CD1c-positive myeloid dendritic cell (primary cell): ENCODE results near the gene CXCL8.

Source experiments
- DNase-seq: peaks from one replicate; pipeline ENCODE4 v3.0.0-alpha.2; 2016; ENCODE audit errors: extremely low spot score

Gene CXCL8

DNA sequence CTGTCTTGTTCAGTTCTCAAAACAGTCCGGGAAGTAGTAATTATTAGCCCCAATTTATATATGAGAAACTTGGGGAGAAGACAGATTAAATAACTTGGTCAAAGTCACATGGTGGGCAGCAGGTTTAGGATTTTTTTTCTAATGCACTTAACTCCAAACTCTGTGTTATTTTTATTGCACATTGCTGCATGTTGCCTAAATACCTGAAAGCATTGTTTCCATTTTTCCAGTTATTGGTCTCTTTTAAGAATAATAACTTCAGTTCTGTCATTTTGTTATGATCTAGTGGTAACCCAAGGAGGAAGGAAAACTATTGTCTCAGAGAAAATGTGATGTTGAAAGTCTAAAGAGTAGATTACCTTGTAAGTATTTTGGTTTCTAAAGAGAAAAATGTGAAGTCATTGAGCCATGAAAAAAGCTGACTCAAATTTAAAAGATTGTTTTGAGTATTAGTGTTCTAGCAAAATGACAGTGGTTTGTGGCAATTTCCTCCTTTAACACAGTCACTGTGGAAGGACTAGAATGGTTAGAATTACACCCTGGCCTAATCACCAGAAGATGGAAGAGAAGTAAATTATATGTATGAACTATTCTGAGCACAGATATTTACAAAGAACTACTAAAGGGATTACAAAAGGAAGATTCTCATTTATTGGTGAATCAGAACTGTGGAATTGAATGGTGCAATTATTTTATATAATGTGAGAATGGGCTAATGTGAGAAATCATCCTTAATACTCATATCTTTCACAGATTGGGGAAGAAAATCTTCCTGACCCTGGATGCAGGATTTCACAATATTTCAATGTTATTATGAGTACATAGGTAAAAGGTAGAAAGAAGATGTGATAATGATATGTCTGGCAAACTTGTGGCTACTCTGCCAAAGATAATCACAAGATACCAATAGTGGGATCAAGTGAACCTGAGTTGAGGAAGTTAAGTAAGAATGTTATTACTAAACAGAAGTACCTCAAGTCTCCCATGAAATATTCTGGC, 21.7 kb upstream of the CXCL8 start:
- peak; percentile 71 for DNase-seq

DNA sequence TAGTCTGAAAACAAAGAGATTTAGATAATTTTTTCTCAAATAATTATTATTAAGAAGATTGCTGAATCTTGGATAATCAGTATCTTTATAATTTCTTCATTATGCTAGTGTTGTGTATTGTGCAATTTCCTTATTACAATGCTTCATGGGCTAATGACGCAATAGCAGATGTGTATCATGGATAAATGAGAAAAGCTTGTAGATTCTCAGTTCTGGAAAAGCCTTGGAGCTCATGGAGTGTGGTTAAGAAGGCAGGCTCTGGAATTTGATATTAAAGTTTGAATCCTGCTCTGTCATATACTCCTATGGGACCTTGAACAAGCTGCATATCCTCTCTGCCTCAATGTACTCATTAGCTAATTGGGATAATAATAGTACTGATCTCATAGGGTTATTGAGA, 18.9 kb upstream of the CXCL8 start:
- DNase-seq = peak; percentile 73

DNA sequence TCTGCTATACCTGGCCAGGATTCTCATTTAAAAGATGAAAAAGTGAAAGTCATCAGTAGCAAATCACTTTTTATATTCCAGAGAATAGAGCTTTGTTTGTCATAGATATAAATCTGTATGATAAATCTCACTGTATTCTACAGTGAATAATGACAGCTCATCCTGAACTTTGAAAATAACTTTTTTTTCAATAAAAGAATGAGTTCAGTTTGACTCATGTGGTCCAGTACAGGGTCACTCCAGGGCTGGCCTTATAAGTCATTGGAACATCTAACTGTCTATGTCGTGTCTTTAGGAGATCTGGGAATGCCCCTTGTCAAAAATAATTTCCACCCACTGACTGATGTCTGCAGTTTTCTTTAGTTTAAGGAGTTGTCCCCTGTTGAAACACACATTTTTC, 18.5 kb upstream of the CXCL8 start:
- DNase-seq = no peak

DNA sequence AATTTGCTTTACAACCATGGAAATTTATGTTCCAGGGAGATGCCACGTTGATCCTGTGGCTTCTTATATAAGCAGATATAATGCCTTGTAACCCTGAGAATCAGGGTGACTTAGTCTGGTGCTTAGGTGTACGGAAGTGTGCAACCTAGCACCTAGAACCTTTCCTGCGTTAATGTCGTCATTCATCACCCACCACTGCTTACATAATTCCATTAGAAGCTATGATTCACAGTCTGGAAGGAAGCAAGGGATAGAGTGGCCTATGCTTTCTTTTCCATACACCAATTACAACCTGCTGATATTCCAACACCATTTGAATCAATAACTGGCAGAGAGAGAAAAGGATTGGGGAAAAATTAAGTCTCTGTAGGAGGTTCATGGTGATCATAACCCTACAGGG, 17.3 kb upstream of the CXCL8 start:
- no peak for DNase-seq

DNA sequence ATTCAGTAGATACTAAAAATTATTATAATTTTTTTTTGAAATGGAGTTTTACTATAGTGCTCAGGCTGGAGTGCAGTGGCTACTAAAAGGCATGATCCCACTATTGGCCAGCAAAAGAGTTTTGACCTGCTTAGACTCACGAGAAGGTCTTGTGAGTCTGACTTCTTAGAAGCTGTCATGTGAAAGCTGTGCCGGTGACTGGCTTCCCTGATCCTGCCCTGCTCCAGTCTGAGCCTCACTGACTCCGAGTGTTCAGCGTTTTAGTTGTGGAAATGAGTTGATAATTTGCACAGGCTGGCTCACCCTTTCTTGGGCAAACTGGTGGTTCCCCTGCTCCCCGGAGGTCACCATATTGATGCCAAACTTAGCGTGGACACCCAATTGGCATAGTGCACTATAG, 16.4 kb upstream of the CXCL8 start:
- no peak for DNase-seq

DNA sequence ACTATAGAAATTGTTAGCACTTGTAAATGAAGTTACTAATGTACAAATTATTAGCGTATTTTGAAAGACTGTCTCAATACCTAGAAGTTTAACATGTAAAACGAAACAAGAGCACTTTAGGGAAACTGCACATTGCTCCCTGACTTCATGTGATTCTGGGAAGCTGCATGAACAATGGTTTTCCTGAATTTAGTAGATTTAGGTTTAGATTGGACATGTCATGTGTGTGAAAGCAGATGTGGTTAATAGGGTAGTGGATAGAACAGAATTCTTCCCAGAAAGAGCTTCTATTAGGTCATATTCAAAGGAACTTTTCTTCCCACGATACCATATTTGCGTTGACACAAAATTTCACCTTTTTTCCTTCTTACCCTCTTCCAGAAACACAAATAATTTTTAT, 14.9 kb upstream of the CXCL8 start:
- DNase-seq = no peak

DNA sequence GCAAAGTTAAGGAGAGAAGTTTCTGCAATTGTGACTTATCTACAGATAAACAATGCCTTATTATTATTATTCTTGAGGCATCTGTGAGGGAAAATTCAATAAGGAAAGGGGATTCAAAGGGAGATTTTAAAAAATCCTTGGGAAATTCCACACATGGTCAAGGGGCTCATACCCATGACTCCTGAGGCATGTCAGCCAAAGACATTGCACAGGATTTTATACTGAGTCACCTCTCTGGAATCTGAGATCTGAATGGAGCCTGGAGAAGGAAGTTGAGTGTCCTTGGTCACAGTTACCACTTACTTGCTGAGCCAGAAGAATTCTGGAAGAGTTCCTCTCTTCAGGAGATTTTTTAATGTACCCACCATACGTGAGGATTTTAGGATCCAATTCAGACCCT, 14.4 kb upstream of the CXCL8 start:
- DNase-seq = peak; percentile 60

DNA sequence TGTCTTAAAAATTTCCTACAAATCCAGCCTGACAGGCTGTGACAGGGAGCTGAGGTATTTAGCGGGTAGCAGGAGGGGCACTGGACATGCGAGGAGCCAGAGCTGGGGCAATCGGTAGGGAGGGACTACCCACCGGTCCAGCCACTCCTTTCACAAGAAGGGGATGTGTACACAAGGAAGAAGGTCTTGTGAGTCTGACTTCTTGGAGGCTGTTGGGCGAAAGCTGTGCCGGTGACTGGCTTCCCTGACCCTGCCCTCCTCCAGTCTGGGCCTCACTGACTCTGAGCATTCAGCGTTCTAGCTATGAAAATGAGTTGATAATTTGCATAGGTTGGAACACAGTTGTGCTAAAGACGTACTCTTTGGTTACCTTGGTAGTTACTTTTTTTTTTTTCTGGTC, 12.7 kb upstream of the CXCL8 start:
- peak; percentile 52 for DNase-seq

DNA sequence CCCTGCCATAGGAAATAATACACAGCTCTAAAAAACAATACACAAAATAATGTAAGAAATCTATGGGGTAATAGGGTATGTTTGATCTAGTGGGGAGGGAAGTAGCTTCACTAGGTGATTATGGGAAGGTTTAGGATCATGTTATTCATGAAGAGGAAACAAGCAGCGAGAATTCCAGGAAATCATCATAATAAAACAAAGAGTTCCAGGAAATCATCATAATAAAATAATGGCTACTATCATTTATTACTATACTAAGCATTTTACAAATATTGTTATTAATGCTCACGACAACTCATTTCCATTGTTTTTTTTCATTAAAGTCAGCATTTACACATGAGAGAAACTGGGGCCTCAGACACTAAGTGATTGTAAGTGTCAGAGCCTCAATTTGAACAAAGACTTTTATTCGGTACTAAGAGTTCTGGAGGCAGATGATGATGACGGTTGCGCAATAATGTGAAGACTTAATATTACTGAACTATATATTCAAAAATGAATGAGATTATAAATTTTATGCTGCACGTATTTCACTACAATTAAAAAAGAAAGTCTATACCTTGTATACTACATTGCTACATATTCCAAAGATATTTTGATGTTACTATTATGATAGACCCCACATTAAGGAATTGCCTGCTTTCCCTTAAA, 12.2 kb upstream of the CXCL8 start:
- DNase-seq = no peak

DNA sequence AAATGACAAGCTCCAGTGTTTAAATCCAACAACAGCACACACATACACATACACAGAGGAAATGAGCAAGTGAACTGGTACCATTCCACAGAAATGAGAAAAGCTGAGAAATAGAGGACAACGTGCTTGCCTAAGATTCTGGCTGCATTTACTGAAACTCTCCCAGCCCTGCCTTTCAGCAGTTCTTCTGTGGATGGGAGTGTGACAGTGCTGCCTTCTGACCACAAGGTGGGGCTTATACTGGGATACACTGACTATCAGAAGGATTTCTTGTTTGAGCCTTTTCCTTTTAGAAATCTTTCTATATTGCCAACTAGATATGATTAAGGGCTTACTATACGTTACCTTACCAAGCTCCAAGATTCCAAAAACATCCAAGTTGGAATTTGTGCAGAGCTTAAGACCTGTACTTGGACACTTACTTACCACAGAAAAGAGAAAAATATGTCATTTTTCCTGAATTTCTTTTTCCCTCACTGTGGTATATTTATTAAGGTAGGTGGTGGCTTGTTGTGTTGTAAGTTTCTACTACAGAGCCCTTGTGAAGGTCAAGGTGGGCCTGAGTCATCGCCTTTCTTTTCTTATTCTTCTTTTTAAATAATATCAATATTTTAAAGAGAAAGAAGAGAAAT, 10.7 kb upstream of the CXCL8 start:
- DNase-seq = peak; percentile 63

DNA sequence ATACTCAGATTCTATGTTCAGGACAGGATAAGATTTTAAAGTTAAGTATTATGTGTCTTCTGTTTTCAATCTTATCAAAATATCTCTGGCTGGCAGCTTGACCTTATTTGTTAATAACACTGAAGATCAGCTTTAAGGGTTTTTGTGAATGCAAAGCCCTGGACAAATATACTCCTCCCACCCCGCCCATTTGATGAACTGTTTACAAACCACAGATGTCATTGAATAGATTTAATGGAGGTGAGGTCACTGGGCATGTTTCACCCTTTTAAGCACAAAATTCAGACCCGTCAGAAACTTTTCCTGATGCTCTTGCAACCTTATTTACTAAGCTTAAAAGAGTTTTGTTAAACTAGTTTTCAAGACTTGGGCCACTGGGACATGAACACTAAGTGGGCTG, 10.1 kb upstream of the CXCL8 start:
- DNase-seq = no peak

DNA sequence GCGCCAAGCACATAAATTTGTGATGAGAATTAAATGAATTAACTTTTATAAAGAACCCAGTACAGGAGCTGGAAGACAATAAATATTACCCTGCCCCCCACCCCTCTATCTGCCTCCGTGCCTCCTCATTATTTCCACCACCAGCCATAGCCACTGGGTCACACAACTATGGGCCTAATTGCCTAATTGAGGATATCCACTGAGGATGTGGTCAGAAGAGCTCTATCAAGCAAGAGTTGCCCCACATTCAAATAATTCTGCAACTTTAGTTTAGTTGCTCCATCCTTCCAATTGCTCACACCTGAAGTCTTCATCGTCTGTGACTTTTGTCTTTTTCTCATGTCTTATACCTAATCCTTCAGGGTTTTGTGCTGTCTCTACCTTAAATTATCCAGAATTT, 9.5 kb upstream of the CXCL8 start:
- peak; percentile 38 for DNase-seq

DNA sequence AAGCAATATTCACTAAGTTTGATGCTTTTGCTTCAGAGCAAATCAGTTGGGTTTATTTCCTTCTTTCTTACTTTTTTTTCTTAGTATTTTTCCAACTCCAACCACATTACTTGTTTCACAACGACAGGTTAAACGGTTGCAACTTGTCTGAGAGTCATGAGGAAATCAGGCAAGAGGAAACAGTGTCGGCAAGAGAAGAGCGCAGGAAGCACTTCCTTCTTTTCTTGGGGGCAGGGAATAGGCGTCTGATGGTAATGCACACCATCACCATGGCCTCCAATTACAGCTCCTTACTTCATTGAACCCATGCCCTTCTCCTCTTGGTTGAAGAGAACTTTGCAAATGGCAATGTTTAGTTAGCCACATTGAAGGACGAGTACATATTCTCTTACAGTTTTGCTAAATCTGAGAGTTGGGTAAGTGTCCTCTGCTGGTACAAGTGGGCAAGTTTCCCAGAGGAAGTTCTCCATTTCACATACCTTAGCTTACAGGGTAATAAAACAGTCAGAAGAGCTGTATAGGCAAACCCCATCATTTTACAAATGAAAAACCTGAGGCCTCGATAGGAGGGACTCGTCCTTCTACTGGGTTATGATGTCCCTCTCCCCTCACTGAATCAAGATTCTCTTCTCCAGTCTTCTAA, 8.3 kb upstream of the CXCL8 start:
- DNase-seq = peak; percentile 89

DNA sequence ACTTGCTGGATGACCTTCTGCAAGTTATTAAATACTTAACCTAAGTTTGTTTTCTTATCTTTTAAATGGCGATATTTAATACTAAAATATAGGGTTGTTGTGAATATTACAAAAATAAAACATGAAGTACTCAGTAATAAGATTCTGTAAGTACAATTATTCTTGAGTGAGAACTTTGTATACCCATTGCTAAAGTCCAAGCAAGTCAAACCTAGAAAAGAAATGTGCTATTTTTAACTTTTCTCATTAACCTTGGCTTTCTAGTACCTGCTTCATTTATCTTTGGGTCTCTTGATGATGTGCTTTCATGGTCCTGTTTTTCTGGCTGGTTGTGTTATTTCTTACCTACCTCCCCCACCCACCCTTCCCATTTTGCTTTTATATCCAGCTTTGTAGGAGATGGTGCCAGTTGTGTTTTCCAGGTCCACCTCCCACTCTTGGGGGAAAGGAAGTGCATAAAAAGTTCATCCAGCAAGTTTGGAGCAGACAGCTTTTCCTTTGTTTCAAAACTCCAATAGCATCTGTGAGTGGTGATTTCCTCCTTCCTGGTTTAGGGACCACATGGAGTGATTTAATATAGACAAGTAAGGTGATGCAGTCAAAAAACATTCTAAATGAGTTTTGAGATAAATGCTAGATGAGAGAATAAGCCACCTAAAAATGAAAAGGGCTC, 7.5 kb upstream of the CXCL8 start:
- DNase-seq = peak; percentile 25

DNA sequence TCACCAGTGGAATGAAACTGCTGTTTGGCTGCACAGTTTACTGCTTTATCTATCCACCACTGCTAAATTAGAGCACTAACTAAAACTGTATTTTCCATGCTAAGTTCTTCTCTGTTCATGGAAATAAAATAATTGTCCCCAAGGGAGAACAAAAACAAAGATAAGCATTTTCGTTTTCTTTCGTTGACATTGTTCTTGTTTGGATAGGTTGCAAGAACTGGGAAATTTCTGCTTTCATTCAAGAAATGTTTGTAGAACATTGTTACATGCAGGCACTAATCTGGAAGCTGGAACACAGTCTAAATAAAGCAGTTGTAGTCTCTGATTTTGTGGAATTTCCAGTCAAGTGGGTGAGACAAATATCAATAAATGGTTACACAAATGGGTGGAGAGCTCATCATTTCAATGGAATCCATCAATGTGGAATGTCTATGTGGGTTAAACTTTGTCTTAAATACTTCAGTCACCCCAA, 5.8 kb upstream of the CXCL8 start:
- DNase-seq = no peak

DNA sequence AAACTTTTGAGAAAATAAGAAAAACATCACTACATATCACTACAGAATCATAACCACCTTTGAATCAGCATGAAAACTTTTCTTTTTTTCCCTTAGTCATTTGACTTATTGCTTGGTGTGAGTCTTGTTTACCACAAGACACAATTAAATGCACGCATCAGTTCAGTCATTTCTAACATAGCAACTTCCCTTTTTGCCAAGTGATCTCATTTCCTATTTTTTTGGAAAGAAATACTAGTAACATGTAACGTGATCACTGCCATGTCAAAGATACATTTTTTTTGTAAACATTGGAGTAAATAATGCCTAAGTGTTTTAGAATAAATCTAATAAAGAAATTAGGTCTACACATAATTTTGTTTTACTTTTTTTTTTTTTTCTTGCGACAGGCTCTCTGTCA, 5.1 kb upstream of the CXCL8 start:
- DNase-seq = peak; percentile 96

DNA sequence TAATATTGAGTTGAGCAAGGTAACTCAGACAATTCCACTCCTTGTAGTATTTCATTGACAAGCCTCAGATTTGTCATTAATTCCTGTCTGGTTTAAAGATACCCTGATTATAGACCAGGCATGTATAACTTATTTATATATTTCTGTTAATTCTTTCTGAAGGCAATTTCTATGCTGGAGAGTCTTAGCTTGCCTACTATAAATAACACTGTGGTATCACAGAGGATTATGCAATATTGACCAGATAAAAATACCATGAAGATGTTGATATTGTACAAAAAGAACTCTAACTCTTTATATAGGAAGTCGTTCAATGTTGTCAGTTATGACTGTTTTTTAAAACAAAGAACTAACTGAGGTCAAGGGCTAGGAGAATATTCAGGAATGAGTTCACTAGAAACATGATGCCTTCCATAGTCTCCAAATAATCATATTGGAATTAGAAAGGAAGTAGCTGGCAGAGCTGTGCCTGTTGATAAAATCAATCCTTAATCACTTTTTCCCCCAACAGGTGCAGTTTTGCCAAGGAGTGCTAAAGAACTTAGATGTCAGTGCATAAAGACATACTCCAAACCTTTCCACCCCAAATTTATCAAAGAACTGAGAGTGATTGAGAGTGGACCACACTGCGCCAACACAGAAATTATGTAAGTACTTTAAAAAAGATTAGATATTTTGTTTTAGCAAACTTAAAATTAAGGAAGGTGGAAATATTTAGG, 821 bp downstream of the CXCL8 start:
- peak; percentile 53 for DNase-seq

DNA sequence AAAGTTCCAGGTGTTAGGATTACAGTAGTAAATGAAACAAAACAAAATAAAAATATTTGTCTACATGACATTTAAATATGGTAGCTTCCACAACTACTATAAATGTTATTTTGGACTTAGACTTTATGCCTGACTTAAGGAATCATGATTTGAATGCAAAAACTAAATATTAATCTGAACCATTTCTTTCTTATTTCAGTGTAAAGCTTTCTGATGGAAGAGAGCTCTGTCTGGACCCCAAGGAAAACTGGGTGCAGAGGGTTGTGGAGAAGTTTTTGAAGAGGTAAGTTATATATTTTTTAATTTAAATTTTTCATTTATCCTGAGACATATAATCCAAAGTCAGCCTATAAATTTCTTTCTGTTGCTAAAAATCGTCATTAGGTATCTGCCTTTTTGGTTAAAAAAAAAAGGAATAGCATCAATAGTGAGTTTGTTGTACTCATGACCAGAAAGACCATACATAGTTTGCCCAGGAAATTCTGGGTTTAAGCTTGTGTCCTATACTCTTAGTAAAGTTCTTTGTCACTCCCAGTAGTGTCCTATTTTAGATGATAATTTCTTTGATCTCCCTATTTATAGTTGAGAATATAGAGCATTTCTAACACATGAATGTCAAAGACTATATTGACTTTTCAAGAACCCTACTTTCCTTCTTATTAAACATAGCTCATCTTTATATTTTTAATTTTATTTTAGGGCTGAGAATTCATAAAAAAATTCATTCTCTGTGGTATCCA, 1.6 kb downstream of the CXCL8 start:
- DNase-seq = no peak

DNA sequence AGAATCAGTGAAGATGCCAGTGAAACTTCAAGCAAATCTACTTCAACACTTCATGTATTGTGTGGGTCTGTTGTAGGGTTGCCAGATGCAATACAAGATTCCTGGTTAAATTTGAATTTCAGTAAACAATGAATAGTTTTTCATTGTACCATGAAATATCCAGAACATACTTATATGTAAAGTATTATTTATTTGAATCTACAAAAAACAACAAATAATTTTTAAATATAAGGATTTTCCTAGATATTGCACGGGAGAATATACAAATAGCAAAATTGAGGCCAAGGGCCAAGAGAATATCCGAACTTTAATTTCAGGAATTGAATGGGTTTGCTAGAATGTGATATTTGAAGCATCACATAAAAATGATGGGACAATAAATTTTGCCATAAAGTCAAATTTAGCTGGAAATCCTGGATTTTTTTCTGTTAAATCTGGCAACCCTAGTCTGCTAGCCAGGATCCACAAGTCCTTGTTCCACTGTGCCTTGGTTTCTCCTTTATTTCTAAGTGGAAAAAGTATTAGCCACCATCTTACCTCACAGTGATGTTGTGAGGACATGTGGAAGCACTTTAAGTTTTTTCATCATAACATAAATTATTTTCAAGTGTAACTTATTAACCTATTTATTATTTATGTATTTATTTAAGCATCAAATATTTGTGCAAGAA, 2.3 kb downstream of the CXCL8 start:
- DNase-seq = peak; percentile 33

DNA sequence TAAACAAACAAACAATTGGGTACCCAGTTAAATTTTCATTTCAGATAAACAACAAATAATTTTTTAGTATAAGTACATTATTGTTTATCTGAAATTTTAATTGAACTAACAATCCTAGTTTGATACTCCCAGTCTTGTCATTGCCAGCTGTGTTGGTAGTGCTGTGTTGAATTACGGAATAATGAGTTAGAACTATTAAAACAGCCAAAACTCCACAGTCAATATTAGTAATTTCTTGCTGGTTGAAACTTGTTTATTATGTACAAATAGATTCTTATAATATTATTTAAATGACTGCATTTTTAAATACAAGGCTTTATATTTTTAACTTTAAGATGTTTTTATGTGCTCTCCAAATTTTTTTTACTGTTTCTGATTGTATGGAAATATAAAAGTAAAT, 2.9 kb downstream of the CXCL8 start:
- DNase-seq = no peak
